Skeletal muscle cell (primary cell): ENCODE measurements around the gene MEGF8.

Experiments
- DNase-seq: peaks from one replicate; pipeline ENCODE4 v3.0.0-alpha.2; 2010; ENCODE audit warnings: low read depth
- H3K4me3 ChIP-seq: 2 replicates; pipeline ENCODE4 v1.5.1; 2011; ENCODE audit warnings: low read depth, mild to moderate bottlenecking, control low read depth, low read length, moderate library complexity

Gene MEGF8

DNA sequence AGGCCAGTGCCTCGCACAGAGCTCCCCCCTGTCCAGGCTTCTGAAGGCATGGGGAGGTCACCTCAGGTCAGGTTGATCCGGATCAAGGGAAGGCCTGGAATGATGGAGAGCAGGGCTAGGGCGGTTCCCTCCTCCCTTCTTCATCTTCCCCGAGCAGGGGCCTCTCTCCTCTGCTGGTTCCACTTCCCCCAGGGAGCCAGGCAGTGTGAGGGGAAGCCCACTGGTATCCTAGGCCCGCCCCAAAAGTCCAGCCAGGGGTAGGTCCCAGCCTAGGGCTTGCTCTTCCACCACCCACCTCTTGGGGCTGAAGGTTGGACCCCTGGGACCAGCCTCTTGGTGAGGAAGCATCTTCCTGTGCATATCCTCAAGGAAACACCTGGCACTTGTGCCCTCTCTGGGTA lies 39.9 kb upstream of the MEGF8 start:
- H3K4me3 ChIP-seq = peak overlapping the region; percentile 81
- no peak for DNase-seq

GRCh38 chr19:42285988-42286348 lies 39.5 kb upstream of the MEGF8 start:
- DNase-seq = no peak
- peak overlapping the region; percentile 81 for H3K4me3 ChIP-seq

- H3K4me3 ChIP-seq = peak overlapping the region; percentile 81
- DNase-seq = no peak
Measured at GRCh38 chr19:42286349-42287016, 39.0 kb upstream of the MEGF8 start.

DNA sequence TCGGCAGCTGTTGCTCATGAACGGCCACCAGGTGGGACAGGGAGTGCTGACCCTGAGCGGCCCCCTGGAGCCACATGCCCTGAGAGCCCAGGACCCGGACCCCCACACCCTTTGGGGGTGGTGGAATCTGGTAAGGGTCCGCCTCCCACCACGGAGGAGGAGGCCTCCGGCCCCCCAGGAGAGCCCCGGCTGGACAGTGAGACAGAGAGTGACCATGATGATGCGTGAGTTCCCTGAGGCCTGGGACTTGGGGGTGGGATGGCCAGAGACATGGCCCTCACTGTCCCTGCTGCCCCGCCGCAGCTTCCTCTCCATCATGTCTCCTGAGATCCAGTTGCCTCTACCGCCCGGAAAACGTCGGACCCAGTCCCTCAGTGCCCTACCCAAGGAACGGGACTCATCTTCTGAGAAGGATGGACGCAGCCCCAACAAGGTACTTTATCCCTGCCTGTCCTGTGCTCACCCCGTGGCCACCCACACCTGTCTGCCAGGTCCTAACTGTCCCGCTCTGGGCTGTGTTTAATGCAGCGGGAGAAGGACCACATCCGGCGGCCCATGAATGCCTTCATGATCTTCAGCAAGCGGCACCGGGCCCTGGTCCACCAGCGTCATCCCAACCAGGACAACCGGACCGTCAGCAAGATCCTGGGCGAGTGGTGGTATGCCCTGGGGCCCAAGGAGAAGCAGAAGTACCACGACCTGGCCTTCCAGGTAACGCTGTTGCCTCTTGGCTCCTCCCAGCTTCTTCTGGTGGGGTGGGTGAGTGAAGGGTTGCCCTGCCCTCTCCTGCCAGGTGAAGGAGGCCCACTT lies 38.2 kb upstream of the MEGF8 start:
- DNase-seq = no peak
- H3K4me3 ChIP-seq = no peak overlapping the region

DNA sequence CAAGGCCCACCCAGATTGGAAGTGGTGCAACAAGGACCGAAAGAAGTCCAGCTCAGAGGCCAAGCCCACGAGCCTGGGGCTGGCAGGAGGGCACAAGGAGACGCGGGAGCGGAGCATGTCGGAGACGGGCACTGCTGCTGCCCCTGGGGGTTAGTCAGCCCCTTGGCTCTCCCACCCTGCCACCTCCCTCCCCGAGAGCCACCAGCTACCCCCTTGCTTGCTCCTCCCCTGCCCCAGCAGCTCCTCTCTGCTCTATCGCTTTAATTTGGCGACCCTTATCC lies 37.7 kb upstream of the MEGF8 start:
- H3K4me3 ChIP-seq = no peak overlapping the region
- no peak for DNase-seq

DNA sequence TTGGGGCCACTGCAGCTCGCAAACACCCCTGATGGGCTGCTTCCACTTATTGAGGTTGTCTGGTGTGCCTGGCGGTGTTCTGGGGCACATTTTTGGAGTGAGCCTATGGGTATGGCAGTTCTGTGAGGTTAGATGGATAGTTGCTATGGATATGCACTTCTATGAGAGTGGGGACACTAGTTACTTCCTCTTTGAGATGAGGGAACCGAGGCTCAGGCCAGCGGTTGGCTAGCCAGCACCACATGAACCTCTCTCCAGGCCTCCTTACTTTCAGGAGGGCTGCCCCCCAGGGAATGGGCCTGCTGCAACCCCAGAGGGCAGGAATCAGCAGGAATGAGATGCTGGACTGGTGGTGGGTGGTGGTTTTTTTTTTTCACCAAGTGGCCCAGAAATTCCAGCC lies 37.0 kb upstream of the MEGF8 start:
- no peak for DNase-seq

DNA sequence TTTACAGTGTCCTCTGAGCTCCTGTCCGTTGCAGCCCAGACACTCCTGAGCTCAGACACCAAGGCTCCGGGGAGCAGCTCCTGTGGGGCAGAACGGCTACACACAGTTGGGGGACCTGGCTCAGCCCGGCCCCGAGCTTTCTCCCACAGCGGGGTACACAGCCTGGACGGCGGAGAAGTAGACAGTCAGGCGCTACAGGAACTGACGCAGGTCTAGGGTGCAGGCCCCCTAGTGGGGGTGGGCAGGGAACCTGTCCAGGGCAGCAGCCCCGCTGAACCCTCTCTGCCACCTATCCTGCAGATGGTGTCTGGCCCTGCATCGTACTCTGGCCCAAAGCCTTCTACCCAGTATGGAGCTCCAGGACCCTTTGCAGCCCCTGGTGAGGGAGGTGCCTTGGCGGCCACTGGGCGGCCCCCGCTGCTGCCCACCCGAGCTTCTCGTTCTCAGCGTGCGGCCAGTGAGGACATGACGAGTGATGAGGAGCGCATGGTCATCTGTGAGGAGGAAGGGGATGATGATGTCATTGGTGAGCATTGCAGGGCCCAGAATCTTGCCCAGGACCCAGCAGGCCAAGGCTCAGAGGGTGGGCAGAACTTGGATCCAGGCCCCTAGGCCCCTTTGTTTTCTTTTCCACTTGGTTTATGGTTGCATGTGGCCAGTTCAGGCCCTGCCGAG lies 36.4 kb upstream of the MEGF8 start:
- H3K4me3 ChIP-seq = no peak overlapping the region
- DNase-seq = no peak

More for the DNA sequence above, 37.0 kb upstream of the MEGF8 start:
- H3K4me3 ChIP-seq = no peak overlapping the region

GRCh38 chr19:42289556-42290041 lies 35.8 kb upstream of the MEGF8 start:
- DNase-seq = no peak
- no peak overlapping the region for H3K4me3 ChIP-seq

DNA sequence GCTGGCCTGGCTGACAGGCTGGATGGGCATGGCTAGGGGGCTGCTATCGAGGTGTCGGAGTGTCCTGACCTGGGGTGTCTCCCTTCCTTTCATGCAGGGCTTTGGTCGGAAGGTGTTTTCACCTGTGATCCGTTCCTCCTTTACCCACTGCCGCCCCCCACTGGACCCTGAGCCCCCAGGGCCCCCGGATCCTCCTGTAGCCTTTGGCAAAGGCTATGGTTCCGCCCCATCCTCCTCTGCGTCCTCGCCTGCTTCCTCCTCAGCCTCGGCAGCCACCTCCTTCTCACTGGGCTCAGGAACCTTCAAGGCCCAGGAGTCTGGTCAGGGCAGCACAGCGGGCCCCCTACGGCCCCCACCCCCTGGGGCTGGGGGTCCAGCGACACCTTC lies 35.3 kb upstream of the MEGF8 start:
- DNase-seq = no peak
- no peak overlapping the region for H3K4me3 ChIP-seq

DNA sequence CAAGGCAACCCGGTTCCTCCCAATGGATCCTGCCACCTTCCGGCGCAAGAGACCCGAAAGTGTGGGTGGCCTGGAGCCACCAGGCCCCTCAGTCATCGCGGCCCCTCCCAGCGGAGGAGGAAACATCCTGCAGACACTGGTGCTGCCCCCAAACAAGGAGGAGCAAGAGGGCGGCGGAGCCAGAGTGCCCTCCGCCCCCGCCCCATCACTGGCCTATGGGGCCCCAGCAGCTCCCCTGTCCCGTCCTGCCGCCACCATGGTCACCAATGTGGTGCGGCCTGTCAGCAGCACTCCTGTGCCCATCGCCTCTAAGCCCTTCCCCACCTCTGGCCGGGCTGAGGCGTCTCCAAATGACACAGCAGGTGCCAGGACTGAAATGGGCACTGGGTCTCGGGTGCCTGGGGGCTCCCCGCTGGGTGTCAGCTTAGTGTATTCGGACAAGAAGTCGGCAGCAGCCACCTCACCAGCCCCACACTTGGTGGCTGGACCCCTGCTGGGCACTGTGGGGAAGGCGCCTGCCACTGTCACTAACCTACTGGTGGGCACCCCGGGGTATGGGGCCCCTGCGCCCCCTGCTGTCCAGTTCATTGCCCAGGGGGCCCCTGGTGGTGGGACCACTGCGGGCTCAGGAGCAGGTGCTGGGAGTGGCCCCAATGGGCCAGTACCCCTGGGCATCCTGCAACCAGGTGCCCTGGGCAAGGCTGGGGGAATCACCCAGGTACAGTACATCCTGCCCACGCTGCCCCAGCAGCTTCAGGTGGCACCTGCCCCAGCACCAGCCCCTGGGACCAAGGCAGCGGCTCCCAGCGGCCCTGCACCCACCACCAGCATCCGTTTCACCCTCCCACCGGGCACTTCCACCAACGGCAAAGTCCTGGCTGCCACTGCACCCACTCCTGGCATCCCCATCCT lies 34.7 kb upstream of the MEGF8 start:
- H3K4me3 ChIP-seq = no peak overlapping the region
- no peak for DNase-seq

- H3K4me3 ChIP-seq = no peak overlapping the region
- DNase-seq = no peak
Measured at GRCh38 chr19:42291435-42291810, 34.0 kb upstream of the MEGF8 start.

DNA sequence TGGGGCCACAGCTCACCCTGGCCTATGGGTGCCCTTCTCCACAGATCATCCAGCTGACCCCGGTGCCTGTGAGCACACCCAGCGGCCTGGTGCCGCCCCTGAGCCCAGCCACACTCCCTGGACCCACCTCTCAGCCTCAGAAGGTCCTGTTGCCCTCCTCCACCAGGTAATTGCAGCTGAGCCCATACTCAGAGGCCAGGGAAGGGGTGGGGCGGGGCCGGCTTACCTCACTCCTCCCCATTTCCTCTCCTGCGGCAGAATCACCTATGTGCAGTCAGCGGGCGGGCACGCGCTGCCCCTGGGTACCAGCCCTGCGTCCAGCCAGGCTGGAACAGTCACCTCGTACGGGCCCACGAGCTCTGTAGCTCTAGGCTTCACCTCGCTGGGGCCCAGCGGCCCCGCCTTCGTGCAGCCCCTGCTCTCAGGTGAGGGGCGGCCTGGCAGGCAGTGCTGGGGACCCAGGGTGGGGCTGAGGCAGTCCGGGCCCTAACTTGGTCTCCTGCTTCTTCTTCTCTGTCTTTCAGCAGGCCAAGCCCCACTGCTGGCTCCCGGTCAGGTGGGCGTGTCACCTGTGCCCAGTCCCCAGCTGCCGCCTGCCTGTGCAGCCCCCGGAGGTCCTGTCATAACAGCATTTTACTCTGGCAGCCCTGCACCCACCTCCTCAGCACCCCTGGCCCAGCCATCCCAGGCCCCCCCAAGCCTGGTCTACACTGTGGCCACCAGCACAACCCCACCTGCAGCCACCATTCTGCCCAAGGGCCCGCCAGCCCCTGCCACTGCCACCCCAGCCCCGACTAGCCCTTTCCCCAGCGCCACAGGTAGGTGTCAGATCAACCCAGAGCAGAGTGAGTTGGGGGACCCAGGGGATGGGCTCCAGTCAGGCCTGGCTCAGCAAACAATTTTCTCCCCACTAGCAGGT lies 33.1 kb upstream of the MEGF8 start:
- H3K4me3 ChIP-seq = no peak overlapping the region
- DNase-seq = no peak

- H3K4me3 ChIP-seq = no peak overlapping the region
- DNase-seq = no peak
Measured at GRCh38 chr19:42292963-42293362, 32.5 kb upstream of the MEGF8 start.

DNA sequence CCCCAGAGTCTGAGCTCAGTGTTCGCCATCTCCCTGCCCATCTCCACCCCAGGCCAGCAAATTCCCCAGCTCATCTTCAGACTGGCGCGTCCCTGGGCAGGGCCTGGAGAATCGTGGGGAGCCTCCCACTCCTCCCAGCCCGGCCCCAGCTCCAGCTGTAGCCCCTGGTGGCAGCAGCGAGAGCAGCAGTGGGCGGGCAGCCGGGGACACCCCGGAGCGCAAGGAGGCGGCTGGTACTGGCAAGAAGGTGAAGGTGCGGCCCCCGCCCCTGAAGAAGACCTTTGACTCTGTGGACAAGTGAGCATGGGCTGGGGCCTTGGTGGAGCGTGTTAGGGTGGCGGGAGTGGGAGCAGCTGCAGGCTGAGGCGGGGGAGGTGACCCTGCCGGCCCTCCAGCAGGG lies 31.9 kb upstream of the MEGF8 start:
- no peak for DNase-seq
- no peak overlapping the region for H3K4me3 ChIP-seq

DNA sequence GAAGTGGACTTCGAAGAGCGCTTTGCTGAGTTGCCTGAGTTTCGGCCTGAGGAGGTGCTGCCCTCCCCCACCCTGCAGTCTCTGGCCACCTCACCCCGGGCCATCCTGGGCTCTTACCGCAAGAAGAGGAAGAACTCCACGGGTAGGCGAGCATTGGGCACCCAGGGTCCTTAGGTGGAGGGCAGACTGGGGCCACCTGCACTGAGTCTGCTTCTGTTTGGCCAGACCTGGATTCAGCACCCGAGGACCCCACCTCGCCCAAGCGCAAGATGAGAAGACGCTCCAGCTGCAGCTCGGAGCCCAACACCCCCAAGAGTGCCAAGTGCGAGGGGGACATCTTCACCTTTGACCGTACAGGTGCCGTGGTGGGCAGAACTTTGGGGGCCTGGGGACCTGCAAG lies 31.5 kb upstream of the MEGF8 start:
- no peak for DNase-seq
- no peak overlapping the region for H3K4me3 ChIP-seq

GRCh38 chr19:42294471-42295137 lies 30.8 kb upstream of the MEGF8 start:
- no peak overlapping the region for H3K4me3 ChIP-seq
- no peak for DNase-seq

DNA sequence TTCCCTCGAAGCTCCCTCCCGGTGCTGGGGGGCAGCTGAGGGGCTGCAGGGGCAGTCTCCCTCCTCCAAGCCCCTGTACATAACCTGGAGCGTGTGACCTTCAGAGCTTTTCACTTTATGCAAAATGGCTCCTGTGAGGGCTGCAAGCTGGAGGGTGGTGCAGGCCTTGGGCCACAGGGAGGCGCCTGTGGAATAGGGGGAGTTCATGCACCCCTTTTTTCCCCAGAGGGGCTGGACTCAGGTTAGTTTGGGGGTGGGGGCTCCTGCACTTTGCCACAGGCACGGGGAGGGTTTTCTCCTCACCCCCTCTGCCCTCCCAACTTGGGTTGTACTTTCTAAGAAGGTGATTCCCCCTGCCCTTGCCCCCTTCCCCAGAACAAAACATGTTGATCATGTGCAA lies 30.1 kb upstream of the MEGF8 start:
- no peak overlapping the region for H3K4me3 ChIP-seq
- DNase-seq = no peak

- no peak for DNase-seq
Measured at GRCh38 chr19:42295831-42296525, 29.5 kb upstream of the MEGF8 start.

More at GRCh38 chr19:42295831-42296525, 29.5 kb upstream of the MEGF8 start:
- H3K4me3 ChIP-seq = no peak overlapping the region
